ENCODE data around the gene RPL18A.

Gene RPL18A

GRCh38 chr19:17865364-17866311 lies 5.9 kb downstream of the RPL18A start:
- Histone ChIP-seq H3K4me3 (ENCODE audit: low read length) (no peak overlapping the region), H3K9me3 (ENCODE audit: low read length) (no peaks in the 10 kb centered on the region), H3K27me3 (ENCODE audit: insufficient read depth, low read length) (no peaks in the 10 kb centered on the region), H2AFZ (ENCODE audit: low read depth, low read length) (no peak overlapping the region), H3K4me1 (ENCODE audit: insufficient read depth, low read length) (peaks cover 11% of the 10 kb centered on the region), H3K36me3 (ENCODE audit: insufficient read depth, low read length) (peaks cover 45% of the 10 kb centered on the region)

- no peak overlapping the region for H3K4me3 ChIP-seq (ENCODE audit: low read length)
- no peaks in the 10 kb centered on the region for H3K9me3 ChIP-seq (ENCODE audit: low read length)
- peaks cover 7% of the 10 kb centered on the region for H3K27me3 ChIP-seq (ENCODE audit: insufficient read depth, low read length)
- H3K4me1 ChIP-seq (ENCODE audit: insufficient read depth, low read length): peaks cover 4% of the 10 kb centered on the region
- no peak overlapping the region for H2AFZ ChIP-seq (ENCODE audit: low read depth, low read length)
- H3K36me3 ChIP-seq (ENCODE audit: insufficient read depth, low read length): peaks cover 39% of the 10 kb centered on the region
Observed at GRCh38 chr19:17866312-17866963, 6.7 kb downstream of the RPL18A start.

GRCh38 chr19:17866964-17867486 lies 7.3 kb downstream of the RPL18A start:
- Histone ChIP-seq H2AFZ (ENCODE audit: low read depth, low read length) (no peak overlapping the region), H3K4me3 (ENCODE audit: low read length) (no peak overlapping the region), H3K4me1 (ENCODE audit: insufficient read depth, low read length) (no peaks in the 10 kb centered on the region), H3K36me3 (ENCODE audit: insufficient read depth, low read length) (peaks cover 33% of the 10 kb centered on the region), H3K27me3 (ENCODE audit: insufficient read depth, low read length) (peaks cover 13% of the 10 kb centered on the region), H3K9me3 (ENCODE audit: low read length) (no peaks in the 10 kb centered on the region)

GRCh38 chr19:17868669-17869068 lies 9.0 kb downstream of the RPL18A start:
- Histone ChIP-seq H2AFZ (ENCODE audit: low read depth, low read length) (no peak overlapping the region), H3K4me1 (ENCODE audit: insufficient read depth, low read length) (peaks cover under 1% of the 10 kb centered on the region), H3K9me3 (ENCODE audit: low read length) (no peaks in the 10 kb centered on the region), H3K27me3 (ENCODE audit: insufficient read depth, low read length) (peaks cover 26% of the 10 kb centered on the region), H3K4me3 (ENCODE audit: low read length) (no peak overlapping the region), H3K36me3 (ENCODE audit: insufficient read depth, low read length) (peaks cover 17% of the 10 kb centered on the region)

- H2AFZ ChIP-seq (ENCODE audit: low read depth, low read length): no peak overlapping the region
- H3K4me3 ChIP-seq (ENCODE audit: low read length): no peak overlapping the region
- peaks cover 4% of the 10 kb centered on the region for H3K4me1 ChIP-seq (ENCODE audit: insufficient read depth, low read length)
- H3K36me3 ChIP-seq (ENCODE audit: insufficient read depth, low read length): peaks cover 12% of the 10 kb centered on the region
- peaks cover 29% of the 10 kb centered on the region for H3K27me3 ChIP-seq (ENCODE audit: insufficient read depth, low read length)
- H3K9me3 ChIP-seq (ENCODE audit: low read length): no peaks in the 10 kb centered on the region
Observed at GRCh38 chr19:17869114-17869608, 9.5 kb downstream of the RPL18A start.

GRCh38 chr19:17871032-17871877 lies 11.5 kb downstream of the RPL18A start:
- Histone ChIP-seq H3K27me3 (ENCODE audit: insufficient read depth, low read length) (peaks cover 36% of the 10 kb centered on the region), H2AFZ (ENCODE audit: low read depth, low read length) (no peak overlapping the region), H3K4me3 (ENCODE audit: low read length) (no peak overlapping the region), H3K4me1 (ENCODE audit: insufficient read depth, low read length) (peaks cover 4% of the 10 kb centered on the region), H3K36me3 (ENCODE audit: insufficient read depth, low read length) (no peaks in the 10 kb centered on the region), H3K9me3 (ENCODE audit: low read length) (no peaks in the 10 kb centered on the region)

GRCh38 chr19:17871878-17872250 lies 12.2 kb downstream of the RPL18A start, which contains the start of gene SLC5A5:
TSS of gene SLC5A5 (plus strand) at chr19:17871945. CDS start at chr19:17872320, 375 bp downstream.
- H3K4me3 ChIP-seq (ENCODE audit: low read length): no peak within 1 kb of the TSS
- peaks cover 36% of the 10 kb centered on the region for H3K27me3 ChIP-seq (ENCODE audit: insufficient read depth, low read length)
- peaks cover 4% of the 10 kb centered on the region for H3K4me1 ChIP-seq (ENCODE audit: insufficient read depth, low read length)
- no peak within 1 kb of the TSS for H2AFZ ChIP-seq (ENCODE audit: low read depth, low read length)
- H3K36me3 ChIP-seq (ENCODE audit: insufficient read depth, low read length): no peaks in the 10 kb centered on the region
- no peaks in the 10 kb centered on the region for H3K9me3 ChIP-seq (ENCODE audit: low read length)

- Histone ChIP-seq H3K9me3 (ENCODE audit: low read length) (no peaks in the 10 kb centered on the region), H3K4me3 (ENCODE audit: low read length) (no peak overlapping the region), H3K27me3 (ENCODE audit: insufficient read depth, low read length) (peaks cover 36% of the 10 kb centered on the region), H3K4me1 (ENCODE audit: insufficient read depth, low read length) (peaks cover 4% of the 10 kb centered on the region), H3K36me3 (ENCODE audit: insufficient read depth, low read length) (no peaks in the 10 kb centered on the region), H2AFZ (ENCODE audit: low read depth, low read length) (no peak overlapping the region)
Observed at GRCh38 chr19:17872251-17873001, 12.7 kb downstream of the RPL18A start.

- Histone ChIP-seq H3K36me3 (ENCODE audit: insufficient read depth, low read length) (no peaks in the 10 kb centered on the region), H3K4me1 (ENCODE audit: insufficient read depth, low read length) (peaks cover 4% of the 10 kb centered on the region), H2AFZ (ENCODE audit: low read depth, low read length) (no peak overlapping the region), H3K27me3 (ENCODE audit: insufficient read depth, low read length) (peaks cover 36% of the 10 kb centered on the region), H3K9me3 (ENCODE audit: low read length) (no peaks in the 10 kb centered on the region), H3K4me3 (ENCODE audit: low read length) (no peak overlapping the region)
Observed at GRCh38 chr19:17873786-17874757, 14.4 kb downstream of the RPL18A start.

GRCh38 chr19:17874758-17875135 lies 15.0 kb downstream of the RPL18A start:
- no peaks in the 10 kb centered on the region for H3K9me3 ChIP-seq (ENCODE audit: low read length)
- peaks cover 4% of the 10 kb centered on the region for H3K4me1 ChIP-seq (ENCODE audit: insufficient read depth, low read length)
- no peak overlapping the region for H3K4me3 ChIP-seq (ENCODE audit: low read length)
- H3K27me3 ChIP-seq (ENCODE audit: insufficient read depth, low read length): peaks cover 36% of the 10 kb centered on the region
- no peak overlapping the region for H2AFZ ChIP-seq (ENCODE audit: low read depth, low read length)
- no peaks in the 10 kb centered on the region for H3K36me3 ChIP-seq (ENCODE audit: insufficient read depth, low read length)

GRCh38 chr19:17877696-17878095 lies 18.0 kb downstream of the RPL18A start:
- H3K9me3 ChIP-seq (ENCODE audit: low read length): no peaks in the 10 kb centered on the region
- no peak overlapping the region for H2AFZ ChIP-seq (ENCODE audit: low read depth, low read length)
- peaks cover 4% of the 10 kb centered on the region for H3K4me1 ChIP-seq (ENCODE audit: insufficient read depth, low read length)
- no peaks in the 10 kb centered on the region for H3K36me3 ChIP-seq (ENCODE audit: insufficient read depth, low read length)
- peaks cover 16% of the 10 kb centered on the region for H3K27me3 ChIP-seq (ENCODE audit: insufficient read depth, low read length)
- H3K4me3 ChIP-seq (ENCODE audit: low read length): no peak overlapping the region

Measured in neuron (in vitro differentiated cells).